Endothelial cell of umbilical vein (primary cell): Measurements from ENCODE around the gene ELAVL1. TPM values are rescaled to one million over a fixed set of nuclear protein-coding genes. Genes with fewer than 3 reads are reported as not detected.

Experiments
- BruUV-seq: library from RNA; stranded (reverse); fragments of 400-500 nt; replicated peaks from 2 replicates; lab custom pipeline; 2021; lab: Mats Ljungman, UMichigan
- CTCF ChIA-PET: fragments of 300-600, 350-600 bp; sonication (Branson Sonifier 250); formaldehyde crosslinking; loops from one replicate; lab custom pipeline; 2021; ENCODE audit warnings: antibody characterized with exemption, inconsistent platforms; lab: Charles Lee
- POLR2A ChIA-PET: fragments of 300-600, 350-600 bp; sonication (Branson Sonifier 250); formaldehyde crosslinking; loops from one replicate; lab custom pipeline; 2021; ENCODE audit warnings: antibody characterized with exemption, inconsistent platforms; lab: Charles Lee
- DNase-seq: peaks from one replicate; pipeline ENCODE4 v3.0.0-alpha.2; 2011; ENCODE audit warnings: low read depth, low spot score
- FAIRE-seq: peaks from 2 replicates; lab custom pipeline; 2011; peaks lifted over from hg19 to GRCh38; lab: Jason Lieb, UNC
- H2AFZ ChIP-seq: 2 replicates; pipeline ENCODE4 v1.6.0; 2012; ENCODE audit warnings: low read depth, low read length, control low read depth, inconsistent platforms
- H3K27ac ChIP-seq: 2 replicates; pipeline ENCODE4 v1.5.1; 2011; ENCODE audit warnings: low read depth, mild to moderate bottlenecking, control low read depth, low read length, moderate library complexity; ENCODE audit not compliant: insufficient read depth
- H3K27me3 ChIP-seq, 2 experiments: 2 replicates each; pipeline versions ENCODE4 v1.6.0 to v1.6.1; 2011; ENCODE audit warnings: low read length in 2 of 2, mixed read lengths in 1 of 2; ENCODE audit not compliant: control insufficient read depth in 2 of 2, insufficient read depth in 2 of 2
- H3K36me3 ChIP-seq, 2 experiments: 2 replicates in 1 of 2; 3 replicates in 1 of 2; pipeline ENCODE4 v1.5.1; 2011; ENCODE audit warnings: low read length in 2 of 2, mild to moderate bottlenecking in 1 of 2, moderate library complexity in 1 of 2; ENCODE audit not compliant: control insufficient read depth in 2 of 2, insufficient read depth in 2 of 2; ENCODE audit errors: extremely low read depth in 1 of 2
- H3K4me1 ChIP-seq: 3 replicates; pipeline ENCODE4 v1.5.1; 2011; ENCODE audit warnings: mild to moderate bottlenecking, low read length; ENCODE audit not compliant: control insufficient read depth, insufficient read depth; ENCODE audit errors: extremely low read depth
- H3K4me2 ChIP-seq: 2 replicates; pipeline ENCODE4 v1.6.1; 2011; ENCODE audit warnings: low read length, control low read depth, mixed read lengths; ENCODE audit not compliant: insufficient read depth
- H3K4me3 ChIP-seq, 3 experiments: fragments of 200-600 bp in 1 of 3; sonication (generic), shearing (Covaris generic) in 1 of 3; replicated peaks in 1 of 3; 2 replicates each; pipeline ENCODE4 v1.5.1; 2011 to 2016; ENCODE audit warnings: control low read depth in 3 of 3, low read length in 3 of 3, mild to moderate bottlenecking in 2 of 3, inconsistent platforms in 1 of 3, low read depth in 1 of 3, moderate library complexity in 1 of 3; ENCODE audit not compliant: insufficient read depth in 1 of 3
- H3K79me2 ChIP-seq: 2 replicates; pipeline ENCODE4 v1.6.0; 2012; ENCODE audit warnings: low read length, inconsistent platforms; ENCODE audit not compliant: control insufficient read depth, insufficient read depth
- H3K9ac ChIP-seq: replicated peaks from 2 replicates; pipeline ENCODE3; 2011; ENCODE audit warnings: low read length, control low read depth; ENCODE audit not compliant: insufficient read depth; ENCODE audit errors: extremely low read depth
- H3K9me1 ChIP-seq: replicated peaks from 3 replicates; pipeline ENCODE4 v1.6.0; 2011; ENCODE audit warnings: mild to moderate bottlenecking, low read length; ENCODE audit not compliant: control insufficient read depth, insufficient read depth; ENCODE audit errors: extremely low read depth
- H3K9me3 ChIP-seq: replicated peaks from 2 replicates; pipeline ENCODE4 v1.5.1; 2012; ENCODE audit warnings: low read length, inconsistent platforms; ENCODE audit not compliant: control insufficient read depth, insufficient read depth
- H4K20me1 ChIP-seq: replicated peaks from 2 replicates; pipeline ENCODE3; 2011; ENCODE audit warnings: mild to moderate bottlenecking, low read length; ENCODE audit not compliant: control insufficient read depth, insufficient read depth; ENCODE audit errors: extremely low read depth
- EZH2 ChIP-seq: IDR thresholded peaks from 2 replicates; pipeline ENCODE4 v1.6.1; 2012; ENCODE audit warnings: borderline replicate concordance, low read depth, mild to moderate bottlenecking, moderate library complexity, low read length, inconsistent platforms; ENCODE audit not compliant: severe bottlenecking
- FOS ChIP-seq: IDR thresholded peaks from 2 replicates; pipeline ENCODE4 v1.6.1; 2011; ENCODE audit warnings: mild to moderate bottlenecking, low read length, moderate library complexity, borderline replicate concordance; ENCODE audit not compliant: insufficient read depth
- GATA2 ChIP-seq: IDR thresholded peaks from 2 replicates; pipeline ENCODE4 v1.7.0; 2011; ENCODE audit warnings: low read depth, mild to moderate bottlenecking, moderate library complexity, mixed read lengths, low read length; ENCODE audit not compliant: insufficient read length, insufficient read depth
- JUN ChIP-seq: IDR thresholded peaks from 2 replicates; pipeline ENCODE4 v1.6.1; 2011; ENCODE audit warnings: borderline replicate concordance, low read depth; ENCODE audit not compliant: insufficient read length, insufficient read depth
- MYC ChIP-seq: IDR thresholded peaks from one replicate; pipeline ENCODE4 v1.6.1; 2011; ENCODE audit warnings: mild to moderate bottlenecking, low read depth, low read length
- POLR2A ChIP-seq: IDR thresholded peaks from 2 replicates; pipeline ENCODE4 v1.6.1; 2012; ENCODE audit warnings: low read depth, mild to moderate bottlenecking, control low read depth, low read length
- POLR2AphosphoS5 ChIP-seq: IDR thresholded peaks from 2 replicates; pipeline ENCODE4 v1.6.1; 2012; ENCODE audit warnings: low read depth, mild to moderate bottlenecking, control low read depth, low read length, moderate library complexity; ENCODE audit not compliant: insufficient read depth
- dilution Hi-C: fragments of 300-500 bp; cut with MboI; formaldehyde crosslinking; loops from one replicate; pipeline ENCODE4 v1.15.0; 2019; ENCODE audit warnings: low sequenced_read_pairs; ENCODE audit not compliant: extremely low pct_ligation_motif_present
- intact Hi-C: fragments of 100-400 bp; cut with micrococcal nuclease; formaldehyde crosslinking; loops from one replicate; pipeline ENCODE4 v1.10.0; 2022
- polyA plus RNA-seq, 4 experiments: library from polyadenylated mRNA; depleted of rRNA in 3 of 4; stranded (reverse) in 3 of 4; unstranded in 1 of 4; fragments of >200 nt; gene quantifications; 2 replicates each; pipeline versions ENCODE4 v1.2.1 to v1.2.3, GENCODE V29; 2011 to 2012; ENCODE audit warnings: missing spikeins in 1 of 4
- total RNA-seq: library from RNA; stranded (reverse); gene quantifications from 2 replicates; pipeline ENCODE4 v1.2.3, GENCODE V29; 2021
- TF ChIP-seq, protein P1 (sequence below), 2 donors: IDR thresholded peaks; 1 replicate in 1 of 2; 2 replicates in 1 of 2; pipeline ENCODE4 v1.5.1; 2011; ENCODE audit warnings: low read length in 2 of 2, mild to moderate bottlenecking in 2 of 2, moderate library complexity in 2 of 2, control low read depth in 1 of 2, inconsistent platforms in 1 of 2, low read depth in 1 of 2; ENCODE audit not compliant: insufficient read depth in 1 of 2; ENCODE audit errors: extremely low read depth in 1 of 2
- TF ChIP-seq, protein P2 (sequence below): IDR thresholded peaks from 2 replicates; pipeline ENCODE4 v1.6.1; 2011; ENCODE audit not compliant: insufficient read depth, insufficient read length

Gene ELAVL1
- total and polyA plus RNA-seq, 2 donors (not counting 3 experiments of a cell fraction or from before 2014, with no cell fraction given) = 46.8 to 134 TPM

DNA sequence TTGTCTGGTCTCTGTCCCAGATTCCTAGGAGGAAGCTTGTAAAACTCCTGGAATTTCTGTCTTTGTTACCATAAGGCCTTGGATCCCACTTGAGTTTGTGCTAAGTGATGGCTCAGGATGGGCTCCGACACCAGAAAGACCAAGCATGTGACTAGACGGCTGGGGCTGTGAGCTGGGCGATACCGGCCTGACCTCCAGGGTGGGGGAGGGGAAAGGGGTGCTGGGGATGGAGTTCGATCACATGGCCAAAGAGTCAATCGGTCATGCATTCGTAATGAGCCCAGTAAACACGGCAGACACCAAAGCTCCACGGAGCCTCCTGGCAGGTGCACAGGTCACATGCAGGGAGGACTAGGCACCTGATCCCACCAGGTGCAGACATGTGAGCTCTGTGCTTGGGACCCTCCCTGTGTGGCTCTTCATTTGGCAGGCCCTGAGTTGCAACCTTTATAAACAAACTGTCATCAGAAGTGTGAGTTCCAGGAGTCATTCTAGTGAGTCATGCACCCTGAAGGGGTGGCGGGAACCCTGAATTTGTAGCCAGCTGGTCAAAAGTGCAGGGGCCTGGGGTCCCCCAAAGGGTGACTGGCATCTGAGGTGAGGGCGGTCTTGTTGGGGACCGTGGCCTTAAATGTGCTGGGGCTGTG is 27.1 kb downstream of the ELAVL1 start:
- H3K9me1 ChIP-seq = no peaks in the 10 kb centered on the region
- H3K36me3 ChIP-seq = peaks cover 10 to 75% of the 10 kb centered on the region in 2 experiments
- POLR2A ChIA-PET = no interaction called here
- FAIRE-seq = no peak
- no peaks in the 10 kb centered on the region for H3K4me1 ChIP-seq
- H3K9ac ChIP-seq = no peak overlapping the region
- no peak overlapping the region for H3K4me2 ChIP-seq
- no peak overlapping the region for H3K27ac ChIP-seq
- H3K4me3 ChIP-seq = no peak overlapping the region
- TF ChIP-seq JUN (no peak), EZH2 (no peak), MYC (no peak), POLR2AphosphoS5 (no peak), FOS (no peak), GATA2 (no peak), POLR2A (no peak)
- TF ChIP-seq, protein P1, sequence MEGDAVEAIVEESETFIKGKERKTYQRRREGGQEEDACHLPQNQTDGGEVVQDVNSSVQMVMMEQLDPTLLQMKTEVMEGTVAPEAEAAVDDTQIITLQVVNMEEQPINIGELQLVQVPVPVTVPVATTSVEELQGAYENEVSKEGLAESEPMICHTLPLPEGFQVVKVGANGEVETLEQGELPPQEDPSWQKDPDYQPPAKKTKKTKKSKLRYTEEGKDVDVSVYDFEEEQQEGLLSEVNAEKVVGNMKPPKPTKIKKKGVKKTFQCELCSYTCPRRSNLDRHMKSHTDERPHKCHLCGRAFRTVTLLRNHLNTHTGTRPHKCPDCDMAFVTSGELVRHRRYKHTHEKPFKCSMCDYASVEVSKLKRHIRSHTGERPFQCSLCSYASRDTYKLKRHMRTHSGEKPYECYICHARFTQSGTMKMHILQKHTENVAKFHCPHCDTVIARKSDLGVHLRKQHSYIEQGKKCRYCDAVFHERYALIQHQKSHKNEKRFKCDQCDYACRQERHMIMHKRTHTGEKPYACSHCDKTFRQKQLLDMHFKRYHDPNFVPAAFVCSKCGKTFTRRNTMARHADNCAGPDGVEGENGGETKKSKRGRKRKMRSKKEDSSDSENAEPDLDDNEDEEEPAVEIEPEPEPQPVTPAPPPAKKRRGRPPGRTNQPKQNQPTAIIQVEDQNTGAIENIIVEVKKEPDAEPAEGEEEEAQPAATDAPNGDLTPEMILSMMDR (IDR thresholded peaks at IDR 0.05; ENCODE audit: extremely low read depth in 1 of 2, insufficient read depth in 1 of 2, low read depth in 1 of 2, low read length in 2 of 2) = no peak
- TF ChIP-seq, protein P2, sequence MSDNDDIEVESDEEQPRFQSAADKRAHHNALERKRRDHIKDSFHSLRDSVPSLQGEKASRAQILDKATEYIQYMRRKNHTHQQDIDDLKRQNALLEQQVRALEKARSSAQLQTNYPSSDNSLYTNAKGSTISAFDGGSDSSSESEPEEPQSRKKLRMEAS = no peak
- no peaks in the 10 kb centered on the region for H3K9me3 ChIP-seq
- CTCF ChIA-PET = no interaction called here
- no peaks in the 10 kb centered on the region for H4K20me1 ChIP-seq
- no peak overlapping the region for H2AFZ ChIP-seq
- no TSS peak for BruUV-seq
- dilution Hi-C loops = no loop called here
- no peaks in the 10 kb centered on the region for H3K27me3 ChIP-seq
- intact Hi-C loops = no loop called here
- H3K79me2 ChIP-seq = peaks cover 12% of the 10 kb centered on the region
- no peak for DNase-seq
